ENCODE results near the gene GNAQ.
"Not testable (repeated sequence)": the region's sequence is repeated elsewhere in the genome, so short reads cannot be mapped to it uniquely, and the experiment has no call there.

The GNAQ gene

GRCh38 chr9:77726289-77726688, 305.3 kb downstream of the GNAQ start:
- Histone ChIP-seq H3K4me1 (ENCODE audit: control extremely low read depth in 1 of 4, control insufficient read depth in 4 of 4, insufficient read depth in 4 of 4, low read length in 3 of 4) (peaks cover 0 to 3% (median 2%) of the 10 kb centered on the region in 4 experiments), H3K9me3 (ENCODE audit: control extremely low read depth in 1 of 5, control insufficient read depth in 4 of 5, insufficient read depth in 2 of 5, low read depth in 1 of 5, low read length in 4 of 5) (no peaks in the 10 kb centered on the region), H3K36me3 (ENCODE audit: control insufficient read depth in 4 of 4, insufficient read depth in 4 of 4, low read length in 3 of 4) (peaks cover 3 to 61% (median 43%) of the 10 kb centered on the region in 4 experiments), H3K27ac (ENCODE audit: insufficient read depth in 1 of 2, low read depth in 1 of 2, low read length in 2 of 2, poor library complexity in 1 of 2, severe bottlenecking in 2 of 2) (no peak overlapping the region), H3K4me3 (ENCODE audit: control insufficient read depth in 1 of 7, extremely low read depth in 1 of 7, insufficient read depth in 4 of 7, low read depth in 2 of 7, low read length in 6 of 7) (no peak overlapping the region), H3K27me3 (replicated peaks in 2 of 5; ENCODE audit: control insufficient read depth in 4 of 5, insufficient read depth in 5 of 5, low read length in 4 of 5) (no peaks in the 10 kb centered on the region)
- ChIA-PET CTCF (no interaction called here), POLR2A (no interaction called here)
- DNase-seq: no peak

- WGBS (ENCODE audit: insufficient coverage): 94% methylated on average over 2 of the region's 6 CpGs
- CTCF ChIA-PET: no interaction called here
- POLR2A ChIA-PET: no interaction called here
Observed at GRCh38 chr9:77725820-77726219, 305.8 kb downstream of the GNAQ start.

GRCh38 chr9:77725046-77725694, 306.4 kb downstream of the GNAQ start:
- Histone ChIP-seq H3K9me3 (ENCODE audit: control extremely low read depth in 1 of 5, control insufficient read depth in 4 of 5, insufficient read depth in 2 of 5, low read depth in 1 of 5, low read length in 4 of 5) (no peaks in the 10 kb centered on the region), H3K4me3 (ENCODE audit: control insufficient read depth in 1 of 7, extremely low read depth in 1 of 7, insufficient read depth in 4 of 7, low read depth in 2 of 7, low read length in 6 of 7) (no peak overlapping the region), H3K27ac (ENCODE audit: insufficient read depth in 1 of 2, low read depth in 1 of 2, low read length in 2 of 2, poor library complexity in 1 of 2, severe bottlenecking in 2 of 2) (no peak overlapping the region), H3K36me3 (ENCODE audit: control insufficient read depth in 4 of 4, insufficient read depth in 4 of 4, low read length in 3 of 4) (peaks cover 3 to 65% (median 43%) of the 10 kb centered on the region in 4 experiments), H3K27me3 (replicated peaks in 2 of 5; ENCODE audit: control insufficient read depth in 4 of 5, insufficient read depth in 5 of 5, low read length in 4 of 5) (no peaks in the 10 kb centered on the region), H3K4me1 (ENCODE audit: control extremely low read depth in 1 of 4, control insufficient read depth in 4 of 4, insufficient read depth in 4 of 4, low read length in 3 of 4) (no peaks in the 10 kb centered on the region)
- WGBS (ENCODE audit: insufficient coverage): no CpG with 5 or more reads among the region's 2 CpGs
- no peak for DNase-seq
- CTCF ChIA-PET: interaction anchor here (0.7 kb wide), 1 partner anchor 46 kb away, joined by 3 read pairs; no protein-coding TSS in a partner anchor
- POLR2A ChIA-PET: interaction anchor here (0.6 kb wide), 1 partner anchor 15 kb away, joined by 3 read pairs; no protein-coding TSS in a partner anchor

More at GRCh38 chr9:77725820-77726219, 305.8 kb downstream of the GNAQ start:
- no peak for DNase-seq
- H3K27ac ChIP-seq (ENCODE audit: insufficient read depth in 1 of 2, low read depth in 1 of 2, low read length in 2 of 2, poor library complexity in 1 of 2, severe bottlenecking in 2 of 2): no peak overlapping the region
- no peaks in the 10 kb centered on the region for H3K9me3 ChIP-seq (ENCODE audit: control extremely low read depth in 1 of 5, control insufficient read depth in 4 of 5, insufficient read depth in 2 of 5, low read depth in 1 of 5, low read length in 4 of 5)
- peaks cover 3 to 63% (median 43%) of the 10 kb centered on the region in 4 experiments for H3K36me3 ChIP-seq (ENCODE audit: control insufficient read depth in 4 of 4, insufficient read depth in 4 of 4, low read length in 3 of 4)
- H3K4me1 ChIP-seq (ENCODE audit: control extremely low read depth in 1 of 4, control insufficient read depth in 4 of 4, insufficient read depth in 4 of 4, low read length in 3 of 4): no peaks in the 10 kb centered on the region
- no peak overlapping the region for H3K4me3 ChIP-seq (ENCODE audit: control insufficient read depth in 1 of 7, extremely low read depth in 1 of 7, insufficient read depth in 4 of 7, low read depth in 2 of 7, low read length in 6 of 7)
- H3K27me3 ChIP-seq (replicated peaks in 2 of 5; ENCODE audit: control insufficient read depth in 4 of 5, insufficient read depth in 5 of 5, low read length in 4 of 5): no peaks in the 10 kb centered on the region

GRCh38 chr9:77721156-77721555, 310.5 kb downstream of the GNAQ start:
- H3K4me1 ChIP-seq (ENCODE audit: control extremely low read depth in 1 of 4, control insufficient read depth in 4 of 4, insufficient read depth in 4 of 4, low read length in 3 of 4); POLR2A ChIA-PET; H3K27me3 ChIP-seq (replicated peaks in 2 of 5; ENCODE audit: control insufficient read depth in 4 of 5, insufficient read depth in 5 of 5, low read length in 4 of 5); H3K4me3 ChIP-seq (ENCODE audit: control insufficient read depth in 1 of 7, extremely low read depth in 1 of 7, insufficient read depth in 4 of 7, low read depth in 2 of 7, low read length in 6 of 7); H3K9me3 ChIP-seq (ENCODE audit: control extremely low read depth in 1 of 5, control insufficient read depth in 4 of 5, insufficient read depth in 2 of 5, low read depth in 1 of 5, low read length in 4 of 5); H3K27ac ChIP-seq (ENCODE audit: insufficient read depth in 1 of 2, low read depth in 1 of 2, low read length in 2 of 2, poor library complexity in 1 of 2, severe bottlenecking in 2 of 2); DNase-seq: not testable (repeated sequence)
- CTCF ChIA-PET: interaction anchor here (1.3 kb wide), 1 partner anchor 20 kb away, joined by 4 read pairs; no protein-coding TSS in a partner anchor
- WGBS (ENCODE audit: insufficient coverage): 93% methylated on average over 8 of the region's 11 CpGs
- H3K36me3 ChIP-seq (ENCODE audit: control insufficient read depth in 4 of 4, insufficient read depth in 4 of 4, low read length in 3 of 4): peaks cover 3 to 39% (median 22%) of the 10 kb centered on the region in 4 experiments

GRCh38 chr9:77719321-77719720, 312.3 kb downstream of the GNAQ start:
- Histone ChIP-seq H3K36me3 (ENCODE audit: control insufficient read depth in 4 of 4, insufficient read depth in 4 of 4, low read length in 3 of 4) (peaks cover 3 to 25% (median 13%) of the 10 kb centered on the region in 4 experiments), H3K4me1 (ENCODE audit: control extremely low read depth in 1 of 4, control insufficient read depth in 4 of 4, insufficient read depth in 4 of 4, low read length in 3 of 4) (no peaks in the 10 kb centered on the region), H3K4me3 (ENCODE audit: control insufficient read depth in 1 of 7, extremely low read depth in 1 of 7, insufficient read depth in 4 of 7, low read depth in 2 of 7, low read length in 6 of 7) (no peak overlapping the region), H3K27ac (ENCODE audit: insufficient read depth in 1 of 2, low read depth in 1 of 2, low read length in 2 of 2, poor library complexity in 1 of 2, severe bottlenecking in 2 of 2) (no peak overlapping the region), H3K9me3 (ENCODE audit: control extremely low read depth in 1 of 5, control insufficient read depth in 4 of 5, insufficient read depth in 2 of 5, low read depth in 1 of 5, low read length in 4 of 5) (no peaks in the 10 kb centered on the region), H3K27me3 (replicated peaks in 2 of 5; ENCODE audit: control insufficient read depth in 4 of 5, insufficient read depth in 5 of 5, low read length in 4 of 5) (no peaks in the 10 kb centered on the region)
- CTCF ChIA-PET: interaction anchor here (1.2 to 1.3 kb wide), 2 partner anchors 10 to 32 kb away, joined by 3 to 4 read pairs; no protein-coding TSS in a partner anchor
- no CpG with 5 or more reads among the region's 3 CpGs for WGBS (ENCODE audit: insufficient coverage)
- POLR2A ChIA-PET: no interaction called here
- no peak for DNase-seq

- ChIA-PET CTCF (interaction anchor here (1.2 to 1.3 kb wide), 2 partner anchors 11 to 33 kb away, joined by 3 to 4 read pairs; no protein-coding TSS in a partner anchor), POLR2A (interaction anchor here (0.7 kb wide), 1 partner anchor 130 kb away, joined by 3 read pairs; no protein-coding TSS in a partner anchor)
- peaks cover 3 to 19% (median 13%) of the 10 kb centered on the region in 4 experiments for H3K36me3 ChIP-seq (ENCODE audit: control insufficient read depth in 4 of 4, insufficient read depth in 4 of 4, low read length in 3 of 4)
- not testable (repeated sequence) for H3K9me3 ChIP-seq (ENCODE audit: control extremely low read depth in 1 of 5, control insufficient read depth in 4 of 5, insufficient read depth in 2 of 5, low read depth in 1 of 5, low read length in 4 of 5); H3K4me1 ChIP-seq (ENCODE audit: control extremely low read depth in 1 of 4, control insufficient read depth in 4 of 4, insufficient read depth in 4 of 4, low read length in 3 of 4); H3K27ac ChIP-seq (ENCODE audit: insufficient read depth in 1 of 2, low read depth in 1 of 2, low read length in 2 of 2, poor library complexity in 1 of 2, severe bottlenecking in 2 of 2); H3K4me3 ChIP-seq (ENCODE audit: control insufficient read depth in 1 of 7, extremely low read depth in 1 of 7, insufficient read depth in 4 of 7, low read depth in 2 of 7, low read length in 6 of 7); H3K27me3 ChIP-seq (replicated peaks in 2 of 5; ENCODE audit: control insufficient read depth in 4 of 5, insufficient read depth in 5 of 5, low read length in 4 of 5); DNase-seq
- WGBS (ENCODE audit: insufficient coverage): 60% methylated on average over 3 of the region's 5 CpGs
Observed at GRCh38 chr9:77718298-77718640, 313.3 kb downstream of the GNAQ start.

- POLR2A ChIA-PET: interaction anchor here (0.7 kb wide), 1 partner anchor 130 kb away, joined by 3 read pairs; no protein-coding TSS in a partner anchor
- CTCF ChIA-PET: interaction anchor here (1.3 kb wide), 1 partner anchor 34 kb away, joined by 3 read pairs; no protein-coding TSS in a partner anchor
- H3K9me3 ChIP-seq (ENCODE audit: control extremely low read depth in 1 of 5, control insufficient read depth in 4 of 5, insufficient read depth in 2 of 5, low read depth in 1 of 5, low read length in 4 of 5); H3K4me1 ChIP-seq (ENCODE audit: control extremely low read depth in 1 of 4, control insufficient read depth in 4 of 4, insufficient read depth in 4 of 4, low read length in 3 of 4); H3K4me3 ChIP-seq (ENCODE audit: control insufficient read depth in 1 of 7, extremely low read depth in 1 of 7, insufficient read depth in 4 of 7, low read depth in 2 of 7, low read length in 6 of 7); H3K27ac ChIP-seq (ENCODE audit: insufficient read depth in 1 of 2, low read depth in 1 of 2, low read length in 2 of 2, poor library complexity in 1 of 2, severe bottlenecking in 2 of 2); H3K27me3 ChIP-seq (replicated peaks in 2 of 5; ENCODE audit: control insufficient read depth in 4 of 5, insufficient read depth in 5 of 5, low read length in 4 of 5); DNase-seq: not testable (repeated sequence)
- H3K36me3 ChIP-seq (ENCODE audit: control insufficient read depth in 4 of 4, insufficient read depth in 4 of 4, low read length in 3 of 4): peaks cover 0 to 16% (median 8%) of the 10 kb centered on the region in 4 experiments
- WGBS (ENCODE audit: insufficient coverage): 100% methylated on average over 1 of the region's 5 CpGs
Observed at GRCh38 chr9:77717608-77718297, 313.9 kb downstream of the GNAQ start.

All from common myeloid progenitor, CD34-positive (primary cell).